PC-9 (cell line): ENCODE results near the gene HSPA12A. TPM values are rescaled to one million over a fixed set of nuclear protein-coding genes. Genes with fewer than 3 reads are reported as not detected.

ENCODE experiments used
- BruUV-seq: library from RNA; stranded (reverse); fragments of 400-500 nt; replicated peaks from 2 replicates; lab custom pipeline; 2021; lab: Mats Ljungman, UMichigan
- CTCF ChIA-PET: fragments of 300-600 bp; sonication (Branson Sonifier 250); formaldehyde crosslinking; loops from one replicate; lab custom pipeline; 2022; ENCODE audit warnings: antibody characterized with exemption; lab: Charles Lee
- POLR2A ChIA-PET: fragments of 300-600 bp; sonication (Branson Sonifier 250); formaldehyde crosslinking; loops from one replicate; lab custom pipeline; 2022; ENCODE audit warnings: antibody characterized with exemption; ENCODE audit not compliant: unreplicated experiment; lab: Charles Lee
- DNase-seq, 2 experiments: peaks; one replicate each; pipeline versions ENCODE4 v3.0.0 to v3.0.0-alpha.2; 2015 to 2022; ENCODE audit warnings: mixed read lengths in 1 of 2
- H2AFZ ChIP-seq: fragments of 200-600 bp; sonication (generic); 2 replicates; pipeline ENCODE4 v1.8.1; 2017; ENCODE audit warnings: antibody characterized with exemption
- H3F3A ChIP-seq: fragments of 200-600 bp; sonication (generic); 2 replicates; pipeline ENCODE4 v1.8.1; 2017; ENCODE audit warnings: antibody characterized with exemption, mild to moderate bottlenecking, low read depth; ENCODE audit not compliant: insufficient read depth
- H3K27ac ChIP-seq: fragments of 200-600 bp; sonication (generic); 2 replicates; pipeline ENCODE4 v1.6.1; 2016; ENCODE audit warnings: mixed run types
- H3K27me3 ChIP-seq: fragments of 200-600 bp; sonication (generic); 2 replicates; pipeline ENCODE4 v1.6.1; 2016; ENCODE audit warnings: low read depth, mixed run types; ENCODE audit not compliant: insufficient read depth
- H3K36me3 ChIP-seq: fragments of 200-600 bp; sonication (generic); 2 replicates; pipeline ENCODE4 v1.6.1; 2016; ENCODE audit warnings: low read depth, mixed run types
- H3K4me1 ChIP-seq: fragments of 200-600 bp; sonication (generic); replicated peaks from 2 replicates; pipeline ENCODE4 v1.6.1; 2016; ENCODE audit warnings: mixed run types; ENCODE audit not compliant: insufficient read depth
- H3K4me2 ChIP-seq: fragments of 200-600 bp; sonication (generic); 2 replicates; pipeline ENCODE4 v1.6.1; 2017; ENCODE audit warnings: mixed run types
- H3K4me3 ChIP-seq: fragments of 200-600 bp; sonication (generic); 2 replicates; pipeline ENCODE4 v1.6.1; 2016; ENCODE audit warnings: mixed run types
- H3K79me2 ChIP-seq: fragments of 200-600 bp; sonication (generic); 2 replicates; pipeline ENCODE4 v1.6.1; 2017; ENCODE audit warnings: low read depth, mixed run types
- H3K9me2 ChIP-seq: fragments of 200-600 bp; sonication (generic); 2 replicates; pipeline ENCODE4 v1.8.1; 2017; ENCODE audit warnings: mild to moderate bottlenecking; ENCODE audit not compliant: insufficient read depth
- H3K9me3 ChIP-seq: fragments of 200-600 bp; sonication (generic); 2 replicates; pipeline ENCODE4 v1.8.1; 2016; ENCODE audit warnings: low read depth; ENCODE audit not compliant: insufficient read depth
- H4K20me1 ChIP-seq: fragments of 200-600 bp; sonication (generic); 2 replicates; pipeline ENCODE4 v1.8.1; 2017; ENCODE audit not compliant: insufficient read depth
- EZH2 ChIP-seq: fragments of 200-600 bp; sonication (generic); IDR thresholded peaks from 2 replicates; pipeline ENCODE4 v1.8.0; 2017; ENCODE audit warnings: antibody characterized with exemption, low read depth
- intact Hi-C: fragments of 100-400 bp; cut with micrococcal nuclease; formaldehyde crosslinking; loops from one replicate; pipeline ENCODE4 v1.10.0; 2022; ENCODE audit not compliant: unreplicated experiment
- total RNA-seq: library from RNA; stranded (reverse); gene quantifications from 2 replicates; pipeline ENCODE4 v1.2.3, GENCODE V29; 2021
- TF ChIP-seq, protein P1 (sequence below): fragments of 200-600 bp; sonication (generic); conservative IDR thresholded peaks from 2 replicates; pipeline ENCODE4 v1.6.1; 2017; ENCODE audit warnings: mixed run types, antibody characterized with exemption, mild to moderate bottlenecking, moderate library complexity

Gene HSPA12A
- total RNA-seq, 1 experiment from 2014 or later, result 12.1 TPM

DNA sequence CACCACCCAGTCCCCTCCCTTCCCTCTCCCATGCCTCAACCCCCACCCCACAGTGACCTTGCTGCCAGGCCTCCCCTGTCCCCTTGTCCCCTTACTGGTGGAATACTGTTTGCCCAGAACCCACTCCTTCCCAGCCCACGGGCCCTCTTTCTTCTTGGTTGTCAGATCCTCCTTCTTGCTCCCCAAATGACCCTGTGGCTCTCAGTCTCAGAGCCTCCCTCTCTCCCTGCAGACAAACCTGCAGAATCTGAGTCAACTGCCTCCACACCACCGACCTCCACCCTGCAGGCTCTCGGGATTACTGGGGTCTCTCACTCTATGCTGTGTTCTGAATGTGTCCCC lies 47.5 kb downstream of the HSPA12A start:
- CTCF ChIA-PET, result no interaction called here
- Histone ChIP-seq H3F3A (no peaks in the 10 kb centered on the region), H3K79me2 (no peaks in the 10 kb centered on the region), H3K4me2 (no peak overlapping the region), H3K27me3 (no peaks in the 10 kb centered on the region), H3K9me2 (no peaks in the 10 kb centered on the region), H3K4me1 (no peaks in the 10 kb centered on the region), H3K9me3 (no peaks in the 10 kb centered on the region), H4K20me1 (no peaks in the 10 kb centered on the region), H3K4me3 (no peak overlapping the region), H3K36me3 (no peaks in the 10 kb centered on the region), H3K27ac (no peak overlapping the region), H2AFZ (no peak overlapping the region)
- no TSS peak for BruUV-seq
- no peak for TF ChIP-seq EZH2
- TF ChIP-seq, protein P1, sequence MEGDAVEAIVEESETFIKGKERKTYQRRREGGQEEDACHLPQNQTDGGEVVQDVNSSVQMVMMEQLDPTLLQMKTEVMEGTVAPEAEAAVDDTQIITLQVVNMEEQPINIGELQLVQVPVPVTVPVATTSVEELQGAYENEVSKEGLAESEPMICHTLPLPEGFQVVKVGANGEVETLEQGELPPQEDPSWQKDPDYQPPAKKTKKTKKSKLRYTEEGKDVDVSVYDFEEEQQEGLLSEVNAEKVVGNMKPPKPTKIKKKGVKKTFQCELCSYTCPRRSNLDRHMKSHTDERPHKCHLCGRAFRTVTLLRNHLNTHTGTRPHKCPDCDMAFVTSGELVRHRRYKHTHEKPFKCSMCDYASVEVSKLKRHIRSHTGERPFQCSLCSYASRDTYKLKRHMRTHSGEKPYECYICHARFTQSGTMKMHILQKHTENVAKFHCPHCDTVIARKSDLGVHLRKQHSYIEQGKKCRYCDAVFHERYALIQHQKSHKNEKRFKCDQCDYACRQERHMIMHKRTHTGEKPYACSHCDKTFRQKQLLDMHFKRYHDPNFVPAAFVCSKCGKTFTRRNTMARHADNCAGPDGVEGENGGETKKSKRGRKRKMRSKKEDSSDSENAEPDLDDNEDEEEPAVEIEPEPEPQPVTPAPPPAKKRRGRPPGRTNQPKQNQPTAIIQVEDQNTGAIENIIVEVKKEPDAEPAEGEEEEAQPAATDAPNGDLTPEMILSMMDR, result no peak
- intact Hi-C loops, result no loop called here
- no peak for DNase-seq
- POLR2A ChIA-PET, result no interaction called here

DNA sequence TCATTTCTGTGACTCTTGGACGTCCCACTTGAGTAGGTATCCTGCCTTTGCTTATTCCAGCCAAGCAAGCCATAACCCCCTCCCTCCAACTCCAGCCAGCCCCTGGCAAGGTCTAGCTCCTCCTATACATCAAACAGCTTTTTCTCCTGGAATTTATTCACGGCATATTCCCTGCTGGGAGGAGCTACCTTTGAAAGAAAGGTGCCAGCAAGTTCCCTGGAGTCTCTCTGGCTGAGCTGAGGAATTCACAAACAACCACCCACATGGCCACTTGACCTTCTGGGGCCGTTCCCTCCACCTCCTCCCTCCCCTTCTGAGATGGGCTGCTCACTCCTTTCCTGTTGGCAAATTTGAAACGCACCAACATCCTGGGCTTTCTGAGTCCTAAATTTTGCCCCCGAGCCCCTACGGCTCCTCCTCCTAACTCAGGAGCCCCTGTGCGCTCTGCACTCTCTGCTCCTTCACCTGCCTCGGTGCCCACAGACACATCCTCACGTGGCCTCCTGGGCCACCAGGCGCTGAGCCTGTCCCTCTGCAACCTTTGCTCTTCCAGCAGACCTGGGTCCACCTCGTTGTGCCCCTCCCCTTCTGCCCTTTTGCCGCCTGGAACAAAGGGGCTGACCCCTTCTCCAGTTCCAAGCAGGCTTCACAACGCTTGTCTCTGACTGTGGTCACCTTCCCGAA lies 48.0 kb downstream of the HSPA12A start:
- intact Hi-C loops, result no loop called here
- H3K79me2 ChIP-seq, result no peaks in the 10 kb centered on the region

DNA sequence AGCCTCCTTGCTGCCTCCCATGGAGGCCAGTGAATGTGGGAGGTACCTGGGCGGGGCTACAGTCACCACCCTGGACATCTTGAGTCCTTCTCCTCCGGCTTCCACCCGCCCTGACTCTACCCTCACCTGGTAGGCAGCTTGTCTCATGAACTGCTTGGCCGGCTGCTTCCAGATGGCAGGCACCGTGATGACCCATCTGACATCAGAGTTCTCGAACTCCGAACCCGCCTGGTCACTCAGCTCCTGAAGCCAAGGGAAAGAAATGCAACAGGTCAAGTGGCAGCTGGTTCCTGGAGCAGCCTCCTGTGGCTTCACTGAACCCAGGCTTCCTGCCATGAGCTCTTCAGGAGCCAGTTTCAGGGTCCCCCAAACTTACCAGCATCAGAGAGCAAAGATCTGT lies 50.1 kb downstream of the HSPA12A start:
- CTCF ChIA-PET, result no interaction called here

More for the DNA sequence above, 48.0 kb downstream of the HSPA12A start:
- H3K4me1 ChIP-seq, result no peaks in the 10 kb centered on the region
- TF ChIP-seq, protein P1, result no peak
- TF ChIP-seq EZH2, result no peak
- no TSS peak for BruUV-seq
- H3K27me3 ChIP-seq, result no peaks in the 10 kb centered on the region
- H3F3A ChIP-seq, result no peaks in the 10 kb centered on the region
- no peaks in the 10 kb centered on the region for H3K9me3 ChIP-seq
- H3K27ac ChIP-seq, result no peak overlapping the region
- CTCF ChIA-PET, result no interaction called here
- no peak for DNase-seq
- H3K4me2 ChIP-seq, result no peak overlapping the region
- no peaks in the 10 kb centered on the region for H4K20me1 ChIP-seq
- no peak overlapping the region for H3K4me3 ChIP-seq
- no peaks in the 10 kb centered on the region for H3K36me3 ChIP-seq
- POLR2A ChIA-PET, result no interaction called here
- H3K9me2 ChIP-seq, result no peaks in the 10 kb centered on the region
- no peak overlapping the region for H2AFZ ChIP-seq

More for the DNA sequence above, 50.1 kb downstream of the HSPA12A start:
- DNase-seq, result no peak
- Histone ChIP-seq H3K79me2 (no peaks in the 10 kb centered on the region), H3K36me3 (no peaks in the 10 kb centered on the region), H3K9me2 (no peaks in the 10 kb centered on the region), H3K27me3 (no peaks in the 10 kb centered on the region), H2AFZ (no peak overlapping the region), H3K4me1 (no peaks in the 10 kb centered on the region), H3K9me3 (no peaks in the 10 kb centered on the region), H4K20me1 (no peaks in the 10 kb centered on the region), H3K27ac (no peak overlapping the region), H3K4me2 (no peak overlapping the region), H3F3A (no peaks in the 10 kb centered on the region), H3K4me3 (no peak overlapping the region)
- TF ChIP-seq, protein P1, result no peak
- TF ChIP-seq EZH2, result no peak
- intact Hi-C loops, result no loop called here
- no TSS peak for BruUV-seq
- POLR2A ChIA-PET, result no interaction called here
